ENCODE data around the gene PPP2R5E. TPM values are rescaled to one million over a fixed set of nuclear protein-coding genes. Genes with fewer than 3 reads are reported as not detected.

PPP2R5E gene
- total RNA-seq, 1 experiment from 2014 or later = 45.0 TPM

GRCh38 chr14:63512861-63513260, 30.3 kb downstream of the PPP2R5E start:
- TF ChIP-seq YY1 (IDR thresholded peaks at IDR 0.05; ENCODE audit: extremely low read depth, insufficient replicate concordance, low read depth, low read length) = no peak
- no peak for TF ChIP-seq MAX (IDR thresholded peaks at IDR 0.05)
- TF ChIP-seq ZBTB33 (IDR thresholded peaks at IDR 0.05; ENCODE audit: extremely low read depth, insufficient replicate concordance, low read length) = no peak
- no peak for TF ChIP-seq CTCF (IDR thresholded peaks at IDR 0.05 in 2 of 3, conservative IDR thresholded peaks at IDR 0.05 in 1 of 3; ENCODE audit: borderline replicate concordance in 1 of 3, insufficient read depth in 1 of 3, low read depth in 2 of 3, low read length in 2 of 3)
- no peak for TF ChIP-seq ELF1 (IDR thresholded peaks at IDR 0.05; ENCODE audit: borderline replicate concordance, low read depth)
- TF ChIP-seq ATF3 (IDR thresholded peaks at IDR 0.05) = no peak
- no peak for TF ChIP-seq RAD21 (IDR thresholded peaks at IDR 0.05; ENCODE audit: low read depth)
- TF ChIP-seq REST (IDR thresholded peaks at IDR 0.05; ENCODE audit: low read depth) = no peak
- TF ChIP-seq SP1 (IDR thresholded peaks at IDR 0.05; ENCODE audit: low read depth) = no peak
- TF ChIP-seq SRF (IDR thresholded peaks at IDR 0.05; ENCODE audit: low read depth) = no peak
- TF ChIP-seq EZH2phosphoT487 (IDR thresholded peaks at IDR 0.05; ENCODE audit: borderline replicate concordance) = no peak
- Histone ChIP-seq H3K27ac (ENCODE audit: low read depth, low read length) (no peak overlapping the region), H3K36me3 (ENCODE audit: control insufficient read depth in 1 of 2, insufficient read depth in 2 of 2, low read length in 2 of 2) (no peaks in the 10 kb centered on the region), H2AFZ (ENCODE audit: low read depth, low read length, poor library complexity, severe bottlenecking) (no peak overlapping the region), H3K9me3 (ENCODE audit: control insufficient read depth in 1 of 2, insufficient read depth in 1 of 2, low read depth in 1 of 2, low read length in 2 of 2) (no peaks in the 10 kb centered on the region), H3K4me3 (replicated peaks in 1 of 2; ENCODE audit: low read depth in 1 of 2, low read length in 2 of 2) (no peak overlapping the region), H4K20me1 (ENCODE audit: insufficient read depth) (peaks cover 4% of the 10 kb centered on the region), H3K79me2 (ENCODE audit: insufficient read depth, low read length) (peaks cover 85% of the 10 kb centered on the region), H3K4me2 (ENCODE audit: low read length) (no peak overlapping the region), H3K9me2 (ENCODE audit: insufficient read depth) (no peaks in the 10 kb centered on the region), H3K4me1 (ENCODE audit: control insufficient read depth in 1 of 2, insufficient read depth in 2 of 2, low read length in 2 of 2) (no peaks in the 10 kb centered on the region), H3K9ac (ENCODE audit: low read length) (no peak overlapping the region), H3K27me3 (ENCODE audit: insufficient read depth, low read length) (no peaks in the 10 kb centered on the region)
- CTCF ChIA-PET = no interaction called here
- intact Hi-C loops (cut with micrococcal nuclease) = no loop called here
- ATAC-seq = no peak
- no peak for DNase-seq (ENCODE audit: low read depth, low spot score)
- no TSS peak for BruUV-seq (replicated peaks)
- RAD21 ChIA-PET (ENCODE audit: low non-redundant PET in 1 of 2, low total read pairs in 2 of 2, uncharacterized antibody in 2 of 2, unreplicated experiment in 2 of 2) = no interaction called here
- POLR2A ChIA-PET = no interaction called here
